Naive B cell (primary cell): Measurements from ENCODE around the gene LSM5. TPM values are rescaled to one million over a fixed set of nuclear protein-coding genes. Genes with fewer than 3 reads are reported as not detected.

ENCODE experiments used
- ATAC-seq, 2 donors: fragments of 150-1000 bp; cut with Tn5 transposase; 2 replicates each; pipeline ENCODE4 v1.10.0; 2021; ENCODE audit warnings: low read depth in 2 of 2, mild to moderate bottlenecking in 2 of 2, moderate library complexity in 2 of 2
- DNase-seq: peaks from one replicate; pipeline ENCODE4 v3.0.0; 2022
- H3K27ac Mint-ChIP-seq, 6 donors: one replicate each; pipeline ENCODE4 v1.8.0; 2020 to 2022; ENCODE audit warnings: mild to moderate bottlenecking in 6 of 6, mixed read lengths in 6 of 6, moderate library complexity in 5 of 6, inconsistent platforms in 2 of 6
- H3K27me3 Mint-ChIP-seq, 3 donors: one replicate each; pipeline ENCODE4 v1.8.0; 2021 to 2022; ENCODE audit warnings: mixed read lengths in 3 of 3, mild to moderate bottlenecking in 1 of 3
- H3K36me3 Mint-ChIP-seq, 2 donors: one replicate each; pipeline ENCODE4 v1.8.0; 2020 to 2022; ENCODE audit warnings: mixed read lengths in 2 of 2, inconsistent platforms in 1 of 2, mild to moderate bottlenecking in 1 of 2
- H3K4me1 Mint-ChIP-seq, 3 donors: one replicate each; pipeline ENCODE4 v1.8.0; 2020 to 2022; ENCODE audit warnings: mixed read lengths in 3 of 3, inconsistent platforms in 1 of 3, mild to moderate bottlenecking in 1 of 3, moderate library complexity in 1 of 3
- H3K4me3 Mint-ChIP-seq, 8 donors: one replicate each; pipeline ENCODE4 v1.8.0; 2020 to 2022; ENCODE audit warnings: mild to moderate bottlenecking in 8 of 8, mixed read lengths in 8 of 8, moderate library complexity in 8 of 8, inconsistent platforms in 2 of 8
- H3K9me3 Mint-ChIP-seq, 7 donors: one replicate each; pipeline ENCODE4 v1.8.0; 2020 to 2022; ENCODE audit warnings: mixed read lengths in 7 of 7, mild to moderate bottlenecking in 5 of 7, inconsistent platforms in 2 of 7, moderate library complexity in 1 of 7
- polyA plus RNA-seq, 6 donors: library from polyadenylated mRNA; unstranded; fragments of 300-500 nt; fragmentation: Illumina TruSeq; gene quantifications; one replicate each; pipeline ENCODE4 v1.2.3, GENCODE V29; 2021; ENCODE audit warnings: low read depth in 6 of 6

LSM5 gene
- 100 to 1,000 TPM; 106 to 178 (median 139) TPM for polyA plus RNA-seq

DNA sequence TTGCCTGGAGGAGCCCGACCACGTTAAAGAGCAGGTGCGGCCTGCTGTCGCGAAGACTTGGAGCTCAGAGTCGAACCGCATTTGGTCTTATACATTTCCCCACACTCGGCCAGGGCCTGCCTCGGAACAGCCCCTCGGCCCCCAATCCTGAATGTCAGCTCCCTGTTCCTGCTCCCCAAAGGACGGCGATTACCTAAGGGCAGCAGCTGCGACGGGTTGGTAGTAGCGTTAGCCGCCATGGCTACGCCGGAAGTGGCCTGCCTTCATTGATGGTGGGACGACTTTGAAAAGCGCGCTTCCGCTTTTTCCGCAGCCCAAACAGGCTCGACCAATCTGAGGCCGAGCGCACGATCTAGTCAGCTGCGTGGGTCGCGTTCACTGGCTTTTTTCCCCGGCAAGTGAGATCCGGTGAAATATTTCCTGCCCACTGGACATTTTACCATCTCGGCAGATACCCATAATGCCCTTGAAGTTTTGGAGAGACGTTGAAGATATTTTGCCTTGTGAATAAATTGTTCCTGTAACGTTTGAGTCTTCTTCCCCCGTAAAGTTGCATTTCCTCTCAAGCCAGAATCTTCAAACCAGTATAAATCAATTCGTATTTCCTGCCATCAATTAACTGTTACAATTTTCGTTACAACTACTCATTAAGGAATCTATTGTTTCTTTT lies at the start of gene LSM5:
Gene LSM5 (minus strand): TSS at position 254 of the 670 bp plus-strand sequence. CDS start 15 bp downstream, at position 239.
- DNase-seq (peak; percentile 84), ATAC-seq (peak; percentile 73 to 79)
- peaks cover 16 to 34% (median 17%) of the 10 kb centered on the region in 3 donors for H3K4me1 Mint-ChIP-seq
- H3K4me3 Mint-ChIP-seq = peak within 1 kb of the TSS; percentile 89 to 98 (median 96)
- H3K27ac Mint-ChIP-seq = peak within 1 kb of the TSS; percentile 67 to 99 (median 96)
- H3K27me3 Mint-ChIP-seq = no peaks in the 10 kb centered on the region
- peaks cover 0 to 4% of the 10 kb centered on the region in 2 donors for H3K36me3 Mint-ChIP-seq
- H3K9me3 Mint-ChIP-seq = no peaks in the 10 kb centered on the region

- Mint-ChIP-seq H3K27me3 (no peaks in the 10 kb centered on the region), H3K27ac (peak overlapping the region in 2 of 6 donors; percentile 1 to 55), H3K9me3 (no peaks in the 10 kb centered on the region), H3K4me1 (peaks cover 24 to 27% (median 25%) of the 10 kb centered on the region in 3 donors), H3K4me3 (no peak overlapping the region), H3K36me3 (peaks cover 0 to 8% of the 10 kb centered on the region in 2 donors)
- DNase-seq = no peak
- no peak for ATAC-seq
These were observed 49.2 kb upstream of the LSM5 start for GRCh38 chr7:32539366-32539765.

DNA sequence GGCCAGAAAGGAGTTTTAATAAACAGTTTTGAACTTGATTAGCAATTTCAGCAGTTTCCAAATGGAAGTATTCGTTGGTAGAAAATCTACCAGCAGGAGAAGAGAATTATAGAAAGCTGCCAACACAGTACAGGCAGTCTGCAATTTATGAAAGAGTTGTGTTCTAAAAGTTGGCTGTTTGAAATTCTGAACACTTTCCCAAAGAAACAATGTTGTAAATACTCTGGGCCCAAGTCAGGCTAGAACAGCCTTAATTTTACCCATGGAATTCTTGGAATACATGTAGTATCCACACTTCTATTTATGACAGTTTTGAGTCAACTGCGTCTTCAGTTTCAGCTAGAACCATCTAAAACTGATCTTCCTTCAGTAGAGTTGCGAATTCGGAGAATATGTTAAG lies 47.6 kb upstream of the LSM5 start:
- no peaks in the 10 kb centered on the region for H3K27me3 Mint-ChIP-seq
- H3K27ac Mint-ChIP-seq = peak overlapping the region in 1 of 6 donors; percentile 52
- ATAC-seq (no peak), DNase-seq (no peak)
- H3K36me3 Mint-ChIP-seq = no peaks in the 10 kb centered on the region
- H3K4me3 Mint-ChIP-seq = no peak overlapping the region
- H3K4me1 Mint-ChIP-seq = peaks cover 20 to 25% (median 21%) of the 10 kb centered on the region in 3 donors
- no peaks in the 10 kb centered on the region for H3K9me3 Mint-ChIP-seq

DNA sequence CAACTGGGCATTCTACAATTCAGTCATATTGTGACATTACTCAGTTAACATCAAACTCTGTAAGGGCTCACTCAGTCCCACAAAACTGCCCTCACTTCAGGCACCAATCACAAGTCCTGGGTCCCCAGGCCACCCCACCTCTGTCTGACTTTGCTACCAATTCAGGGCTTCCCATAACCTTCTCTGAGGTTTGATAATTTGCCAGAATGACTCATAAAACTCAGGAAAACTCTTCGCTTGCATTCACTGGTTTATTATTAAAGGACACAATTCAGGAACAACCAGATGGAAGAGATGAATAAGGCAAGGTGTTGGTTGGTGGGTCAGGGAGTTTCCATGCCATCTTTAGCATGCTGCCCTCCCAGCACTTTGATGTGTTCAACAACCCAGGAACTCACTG lies 46.4 kb upstream of the LSM5 start:
- H3K27me3 Mint-ChIP-seq = no peaks in the 10 kb centered on the region
- H3K9me3 Mint-ChIP-seq = no peaks in the 10 kb centered on the region
- peaks cover 20 to 28% (median 21%) of the 10 kb centered on the region in 3 donors for H3K4me1 Mint-ChIP-seq
- DNase-seq (no peak), ATAC-seq (no peak)
- H3K36me3 Mint-ChIP-seq = no peaks in the 10 kb centered on the region
- peak overlapping the region in 1 of 8 donors; percentile 5 for H3K4me3 Mint-ChIP-seq
- peak overlapping the region in 1 of 6 donors; percentile 33 for H3K27ac Mint-ChIP-seq

GRCh38 chr7:32536016-32536415 lies 45.8 kb upstream of the LSM5 start:
- ATAC-seq (no peak), DNase-seq (no peak)
- H3K4me3 Mint-ChIP-seq = no peak overlapping the region
- no peaks in the 10 kb centered on the region for H3K27me3 Mint-ChIP-seq
- H3K27ac Mint-ChIP-seq = peak overlapping the region in 5 of 6 donors; percentile 14 to 82 (median 60)
- H3K4me1 Mint-ChIP-seq = peaks cover 20 to 28% (median 21%) of the 10 kb centered on the region in 3 donors
- no peaks in the 10 kb centered on the region for H3K36me3 Mint-ChIP-seq
- H3K9me3 Mint-ChIP-seq = no peaks in the 10 kb centered on the region

DNA sequence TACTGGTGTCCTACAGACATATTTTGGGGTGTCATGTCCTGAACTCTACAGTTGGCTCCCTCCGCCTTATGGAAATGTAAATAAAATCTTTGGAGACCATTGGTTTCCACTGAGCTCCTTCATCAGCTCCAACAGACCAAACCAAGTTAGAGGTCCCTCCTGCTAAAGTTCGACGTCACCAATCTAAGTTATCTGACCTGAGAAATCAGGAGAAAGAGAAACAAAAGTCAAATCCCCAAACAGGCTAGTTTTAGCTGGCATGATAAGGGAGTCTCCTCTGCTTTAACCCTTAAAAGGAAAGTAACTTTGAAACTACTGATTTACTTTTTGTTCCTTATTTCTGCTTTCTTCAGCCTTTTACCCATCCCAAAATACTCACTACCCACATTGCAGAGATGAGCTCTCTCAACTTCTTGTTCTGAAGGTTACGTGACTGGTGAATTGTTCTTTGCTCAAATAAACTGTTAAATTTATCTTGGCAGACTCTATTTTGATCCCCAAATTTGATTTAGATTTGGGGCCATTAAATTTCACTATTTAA lies 45.1 kb upstream of the LSM5 start:
- peaks cover 19 to 24% (median 20%) of the 10 kb centered on the region in 3 donors for H3K4me1 Mint-ChIP-seq
- H3K36me3 Mint-ChIP-seq = no peaks in the 10 kb centered on the region
- H3K27me3 Mint-ChIP-seq = no peaks in the 10 kb centered on the region
- H3K9me3 Mint-ChIP-seq = no peaks in the 10 kb centered on the region
- peak overlapping the region in 3 of 6 donors; percentile 14 to 91 (median 60) for H3K27ac Mint-ChIP-seq
- no peak overlapping the region for H3K4me3 Mint-ChIP-seq
- no peak for DNase-seq
- no peak for ATAC-seq

- Mint-ChIP-seq H3K4me3 (no peak overlapping the region), H3K9me3 (no peaks in the 10 kb centered on the region), H3K27ac (peak overlapping the region in 3 of 6 donors; percentile 24 to 70 (median 59)), H3K27me3 (no peaks in the 10 kb centered on the region), H3K4me1 (peaks cover 16 to 23% (median 17%) of the 10 kb centered on the region in 3 donors), H3K36me3 (no peaks in the 10 kb centered on the region)
- DNase-seq (no peak), ATAC-seq (no peak)
These were observed 43.3 kb upstream of the LSM5 start for GRCh38 chr7:32533276-32534029.

DNA sequence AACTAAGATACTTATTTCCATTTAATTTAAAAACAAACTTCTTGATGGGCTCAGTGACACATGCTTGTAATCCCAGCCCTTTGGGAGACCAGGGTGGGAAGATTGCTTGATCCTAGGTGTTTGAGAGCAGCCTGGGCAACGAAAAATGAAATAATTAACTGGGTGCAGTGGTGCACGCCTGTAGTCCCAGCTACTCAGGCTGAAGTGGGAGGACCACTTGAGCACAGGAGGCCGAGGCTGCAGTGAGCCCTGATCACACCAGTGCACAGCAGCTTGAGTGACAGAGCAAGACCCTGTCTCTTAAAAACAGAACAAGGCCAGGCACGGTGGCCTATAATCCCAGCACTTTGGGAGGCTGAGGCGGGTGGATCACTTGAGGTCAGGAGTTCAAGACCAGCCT lies 42.5 kb upstream of the LSM5 start:
- Mint-ChIP-seq H3K27ac (peak overlapping the region in 1 of 6 donors; percentile 37), H3K4me1 (peaks cover 17 to 27% (median 22%) of the 10 kb centered on the region in 3 donors), H3K4me3 (no peak overlapping the region), H3K36me3 (no peaks in the 10 kb centered on the region), H3K9me3 (no peaks in the 10 kb centered on the region), H3K27me3 (no peaks in the 10 kb centered on the region)
- DNase-seq (no peak), ATAC-seq (no peak)

GRCh38 chr7:32532086-32532485 lies 41.9 kb upstream of the LSM5 start:
- DNase-seq (no peak), ATAC-seq (no peak)
- Mint-ChIP-seq H3K27ac (no peak overlapping the region), H3K36me3 (no peaks in the 10 kb centered on the region), H3K27me3 (no peaks in the 10 kb centered on the region), H3K4me3 (no peak overlapping the region), H3K9me3 (no peaks in the 10 kb centered on the region), H3K4me1 (peaks cover 17 to 28% (median 22%) of the 10 kb centered on the region in 3 donors)

DNA sequence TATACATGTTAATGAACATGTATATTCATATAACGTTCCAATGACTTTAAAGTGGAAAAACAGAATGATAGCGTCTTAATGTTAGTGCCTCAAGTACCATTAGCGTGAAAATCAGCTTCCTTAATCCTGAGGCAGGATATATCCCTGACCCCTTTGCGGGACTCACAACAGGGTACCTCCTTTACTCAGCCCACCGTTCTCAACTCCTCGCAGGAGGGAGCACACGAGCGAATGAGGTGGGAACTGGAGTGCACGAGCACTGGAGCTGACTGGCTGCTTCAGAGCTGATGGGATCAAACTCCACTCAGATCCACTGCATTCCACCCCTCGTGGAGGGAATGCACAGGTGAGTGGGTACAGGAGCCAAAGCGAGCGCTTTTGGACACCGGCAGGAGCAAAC lies 41.2 kb upstream of the LSM5 start:
- DNase-seq = no peak
- no peak for ATAC-seq
- H3K9me3 Mint-ChIP-seq = no peaks in the 10 kb centered on the region
- no peak overlapping the region for H3K4me3 Mint-ChIP-seq
- H3K27me3 Mint-ChIP-seq = no peaks in the 10 kb centered on the region
- peaks cover 17 to 25% (median 22%) of the 10 kb centered on the region in 3 donors for H3K4me1 Mint-ChIP-seq
- H3K36me3 Mint-ChIP-seq = no peaks in the 10 kb centered on the region
- peak overlapping the region in 1 of 6 donors; percentile 65 for H3K27ac Mint-ChIP-seq

DNA sequence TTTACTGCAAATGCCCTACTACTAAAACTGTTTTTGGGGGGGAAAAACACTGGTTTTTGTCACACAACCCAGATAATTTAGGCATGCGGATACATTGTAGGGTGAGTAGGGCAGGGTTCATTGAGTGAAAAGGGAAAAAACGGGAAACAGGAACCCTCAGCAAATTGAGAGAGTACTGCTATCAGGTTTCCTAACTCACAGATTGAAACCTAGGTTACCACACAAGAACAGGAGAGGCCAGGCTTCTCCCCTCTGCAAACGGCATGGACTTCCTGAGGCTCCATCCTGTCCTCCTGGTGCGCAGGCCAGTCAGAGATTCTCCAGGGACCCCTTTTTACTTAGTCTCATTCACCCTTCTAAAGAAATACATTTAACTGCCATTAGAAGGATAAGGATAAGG lies 35.7 kb upstream of the LSM5 start:
- H3K4me1 Mint-ChIP-seq = peaks cover 18 to 24% (median 24%) of the 10 kb centered on the region in 3 donors

GRCh38 chr7:32524631-32525030 lies 34.5 kb upstream of the LSM5 start:
- peaks cover 4 to 28% (median 14%) of the 10 kb centered on the region in 7 donors for H3K9me3 Mint-ChIP-seq
- H3K27ac Mint-ChIP-seq = no peak overlapping the region
- peaks cover 22 to 28% (median 24%) of the 10 kb centered on the region in 3 donors for H3K4me1 Mint-ChIP-seq

More for the DNA sequence above, 35.7 kb upstream of the LSM5 start:
- Mint-ChIP-seq H3K27ac (no peak overlapping the region), H3K27me3 (no peaks in the 10 kb centered on the region), H3K4me3 (no peak overlapping the region), H3K9me3 (peaks cover 4 to 18% (median 7%) of the 10 kb centered on the region in 7 donors), H3K36me3 (peaks cover 17 to 20% of the 10 kb centered on the region in 2 donors)
- ATAC-seq (no peak), DNase-seq (no peak)

DNA sequence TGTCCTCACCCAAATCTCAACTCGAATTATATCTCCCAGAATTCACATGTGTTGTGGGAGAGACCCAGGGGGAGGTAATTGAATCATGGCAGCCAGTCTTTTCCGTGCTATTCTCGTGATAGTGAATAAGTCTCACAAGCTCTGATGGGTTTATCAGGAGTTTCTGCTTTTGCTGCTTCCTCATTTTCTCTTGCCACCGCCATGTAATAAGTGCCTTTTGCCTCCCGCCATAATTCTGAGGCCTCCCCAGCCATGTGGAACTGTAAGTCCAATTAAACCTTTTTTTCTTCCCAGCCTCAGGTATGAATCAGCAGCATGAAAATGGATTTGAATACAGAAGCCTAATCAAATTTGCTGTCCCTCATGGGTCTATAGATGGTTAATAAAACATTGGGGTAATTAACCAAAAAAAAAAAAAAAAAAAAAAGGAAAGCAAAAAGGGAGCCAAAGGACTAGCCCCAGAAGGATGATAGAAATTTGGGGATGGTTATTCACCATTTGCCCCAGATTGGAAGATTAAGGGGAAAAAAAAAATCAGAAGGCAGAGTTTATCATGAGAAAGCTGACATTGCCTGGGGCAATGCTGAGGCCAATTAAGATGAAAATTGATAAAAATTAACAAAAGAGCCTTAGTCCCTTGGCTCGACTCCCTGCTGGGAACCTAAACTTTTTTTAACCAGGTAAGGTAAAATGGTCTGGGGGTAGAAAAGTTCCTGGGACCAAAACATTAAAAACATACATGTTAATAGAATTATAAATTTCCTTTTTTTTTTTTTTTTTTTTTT lies 32.8 kb upstream of the LSM5 start:
- Mint-ChIP-seq H3K4me3 (no peak overlapping the region), H3K27me3 (no peaks in the 10 kb centered on the region), H3K27ac (peak overlapping the region in 3 of 6 donors; percentile 65 to 78 (median 68)), H3K4me1 (peaks cover 19 to 22% (median 20%) of the 10 kb centered on the region in 3 donors), H3K36me3 (peaks cover 22 to 33% of the 10 kb centered on the region in 2 donors), H3K9me3 (peaks cover 4 to 31% (median 18%) of the 10 kb centered on the region in 7 donors)
- no peak for DNase-seq
- ATAC-seq = no peak

More at GRCh38 chr7:32524631-32525030, 34.5 kb upstream of the LSM5 start:
- H3K36me3 Mint-ChIP-seq = peaks cover 22 to 30% of the 10 kb centered on the region in 2 donors
- ATAC-seq = no peak
- H3K4me3 Mint-ChIP-seq = no peak overlapping the region
- DNase-seq = no peak
- H3K27me3 Mint-ChIP-seq = no peaks in the 10 kb centered on the region
